ENCODE results near the gene ZNF728.
"Not testable (repeated sequence)": the region's sequence is repeated elsewhere in the genome, so short reads cannot be mapped to it uniquely, and the experiment has no call there.

Gene ZNF728

DNA sequence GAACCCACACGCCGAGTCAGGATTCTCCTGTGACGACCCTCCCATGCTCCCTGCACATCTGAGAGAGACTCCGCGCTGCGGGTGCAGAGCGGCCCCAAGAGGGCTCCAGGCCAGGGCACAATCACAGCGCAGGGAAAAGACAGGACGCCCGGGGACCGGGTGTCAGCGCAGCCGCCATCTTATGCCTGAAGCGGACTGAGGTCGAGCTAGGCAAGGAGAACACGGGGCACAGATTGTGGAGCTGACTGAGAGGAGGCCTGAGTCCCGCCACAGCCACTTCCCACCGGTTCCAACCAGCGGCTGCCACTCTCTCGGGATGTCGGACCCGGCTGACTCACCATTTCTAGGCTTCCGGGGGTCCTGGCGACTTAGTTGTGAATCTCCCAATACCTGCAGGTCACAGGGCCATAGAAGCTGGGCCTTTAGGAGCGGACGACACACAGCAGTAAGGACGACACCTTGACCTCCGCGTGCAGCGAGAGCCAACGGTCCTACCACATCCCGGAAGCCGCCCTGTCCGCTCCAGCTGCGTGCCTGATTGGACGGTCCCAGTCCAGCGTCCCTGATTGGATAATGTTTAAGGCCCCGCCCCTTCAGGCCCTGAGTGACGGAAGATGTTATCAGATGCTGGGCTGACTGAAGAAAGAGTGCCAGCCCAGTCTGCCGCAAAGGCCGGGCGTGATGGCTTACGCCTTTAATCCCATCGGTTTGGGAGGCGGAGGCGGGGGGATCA is at the start of gene ZNF728:
TSS of gene ZNF728 (minus strand) at position 487 of the 733 bp plus-strand sequence. CDS start at position 341, 146 bp downstream.
- H3K27ac ChIP-seq = no peak within 1 kb of the TSS
- TF ChIP-seq, protein P1, sequence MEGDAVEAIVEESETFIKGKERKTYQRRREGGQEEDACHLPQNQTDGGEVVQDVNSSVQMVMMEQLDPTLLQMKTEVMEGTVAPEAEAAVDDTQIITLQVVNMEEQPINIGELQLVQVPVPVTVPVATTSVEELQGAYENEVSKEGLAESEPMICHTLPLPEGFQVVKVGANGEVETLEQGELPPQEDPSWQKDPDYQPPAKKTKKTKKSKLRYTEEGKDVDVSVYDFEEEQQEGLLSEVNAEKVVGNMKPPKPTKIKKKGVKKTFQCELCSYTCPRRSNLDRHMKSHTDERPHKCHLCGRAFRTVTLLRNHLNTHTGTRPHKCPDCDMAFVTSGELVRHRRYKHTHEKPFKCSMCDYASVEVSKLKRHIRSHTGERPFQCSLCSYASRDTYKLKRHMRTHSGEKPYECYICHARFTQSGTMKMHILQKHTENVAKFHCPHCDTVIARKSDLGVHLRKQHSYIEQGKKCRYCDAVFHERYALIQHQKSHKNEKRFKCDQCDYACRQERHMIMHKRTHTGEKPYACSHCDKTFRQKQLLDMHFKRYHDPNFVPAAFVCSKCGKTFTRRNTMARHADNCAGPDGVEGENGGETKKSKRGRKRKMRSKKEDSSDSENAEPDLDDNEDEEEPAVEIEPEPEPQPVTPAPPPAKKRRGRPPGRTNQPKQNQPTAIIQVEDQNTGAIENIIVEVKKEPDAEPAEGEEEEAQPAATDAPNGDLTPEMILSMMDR (conservative IDR thresholded peaks at IDR 0.05) = no peak

GRCh38 chr19:23052349-23052748 is 49.4 kb upstream of the ZNF728 start:
- TF ChIP-seq, protein P1 (conservative IDR thresholded peaks at IDR 0.05) = no peak
- H3K27ac ChIP-seq = no peak overlapping the region

- TF ChIP-seq, protein P1 (conservative IDR thresholded peaks at IDR 0.05) = no peak
- H3K27ac ChIP-seq = no peak overlapping the region
Observed at GRCh38 chr19:23049256-23049655, 46.3 kb upstream of the ZNF728 start.

- TF ChIP-seq, protein P1 (conservative IDR thresholded peaks at IDR 0.05) = no peak
- no peak overlapping the region for H3K27ac ChIP-seq
Observed at GRCh38 chr19:23046743-23047142, 43.8 kb upstream of the ZNF728 start.

GRCh38 chr19:23033721-23034120 is 30.7 kb upstream of the ZNF728 start:
- H3K27ac ChIP-seq = no peak overlapping the region
- TF ChIP-seq, protein P1 (conservative IDR thresholded peaks at IDR 0.05) = no peak

- TF ChIP-seq, protein P1 (conservative IDR thresholded peaks at IDR 0.05) = no peak
- no peak overlapping the region for H3K27ac ChIP-seq
Observed at GRCh38 chr19:23015660-23016059, 12.7 kb upstream of the ZNF728 start.

DNA sequence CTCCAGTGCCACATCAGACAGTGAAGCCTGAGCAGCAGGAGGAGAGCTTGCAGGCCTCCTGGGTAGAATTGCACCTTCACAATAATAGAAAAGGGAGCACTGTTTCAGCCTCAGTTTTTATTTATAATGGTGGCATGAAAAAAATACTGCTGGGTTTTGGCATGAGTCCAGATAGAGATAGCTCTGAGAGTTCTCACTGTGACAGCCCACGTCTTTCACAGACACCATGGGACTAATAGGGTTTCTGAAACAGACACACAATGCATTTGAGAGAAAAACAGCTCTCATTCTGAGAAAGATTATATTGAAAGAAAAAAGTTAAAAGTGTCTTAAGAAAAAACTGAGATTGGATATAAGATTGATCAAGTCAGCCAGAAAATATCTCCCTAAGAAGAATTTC is 8.0 kb downstream of the ZNF728 start:
- H3K27ac ChIP-seq = not testable (repeated sequence)

DNA sequence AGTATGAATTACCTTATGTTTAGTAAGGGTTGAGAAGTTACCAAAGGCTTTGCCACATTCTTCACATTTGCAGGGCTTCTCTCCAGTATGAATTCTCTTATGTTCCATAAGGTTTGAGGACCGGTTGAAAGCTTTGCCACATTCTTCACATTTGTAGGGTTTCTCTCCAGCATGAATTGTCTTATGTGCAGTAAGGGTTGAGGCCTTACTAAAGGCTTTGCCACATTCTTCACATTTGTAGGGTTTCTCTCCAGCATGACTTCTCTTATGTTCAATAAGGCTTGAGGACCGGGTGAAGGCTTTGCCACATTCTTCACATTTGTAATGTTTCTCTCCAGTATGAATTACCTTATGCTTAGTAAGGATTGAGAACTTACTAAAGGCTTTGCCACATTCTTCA is 26.7 kb downstream of the ZNF728 start:
- TF ChIP-seq, protein P1 (conservative IDR thresholded peaks at IDR 0.05) = no peak
- H3K27ac ChIP-seq = no peak overlapping the region

- H3K27ac ChIP-seq = not testable (repeated sequence)
Observed at GRCh38 chr19:22975546-22976136, 27.3 kb downstream of the ZNF728 start.

Measured in VCaP (cell line).